MM.1S (cell line): ENCODE results near the gene DDX23.

ENCODE experiments used
- DNase-seq: peaks from one replicate; pipeline ENCODE4 v3.0.0-alpha.2; 2015
- H2AFZ ChIP-seq: fragments of 300-600 bp; sonication (generic); 2 replicates; pipeline ENCODE4 v1.6.0; 2016; ENCODE audit warnings: antibody characterized with exemption, low read length
- H3F3A ChIP-seq: fragments of 300-600 bp; sonication (generic); 2 replicates; pipeline ENCODE4 v1.6.1; 2016; ENCODE audit warnings: mild to moderate bottlenecking, antibody characterized with exemption, low read length, moderate library complexity, mixed read lengths; ENCODE audit not compliant: insufficient read depth
- H3K27ac ChIP-seq: fragments of 300-600 bp; sonication (generic); 2 replicates; pipeline ENCODE4 v1.5.1; 2016; ENCODE audit warnings: mild to moderate bottlenecking, low read length
- H3K27me3 ChIP-seq: fragments of 300-600 bp; sonication (generic); replicated peaks from 2 replicates; pipeline ENCODE4 v1.6.0; 2016; ENCODE audit warnings: low read length; ENCODE audit not compliant: insufficient read depth
- H3K36me3 ChIP-seq: fragments of 300-600 bp; sonication (generic); replicated peaks from 2 replicates; pipeline ENCODE4 v1.6.1; 2016; ENCODE audit warnings: mild to moderate bottlenecking, low read length, mixed read lengths; ENCODE audit not compliant: insufficient read depth
- H3K4me1 ChIP-seq: fragments of 300-600 bp; sonication (generic); 2 replicates; pipeline ENCODE4 v1.6.1; 2016; ENCODE audit warnings: low read length, mixed read lengths
- H3K4me2 ChIP-seq: fragments of 300-600 bp; sonication (generic); 2 replicates; pipeline ENCODE4 v1.6.0; 2016; ENCODE audit warnings: low read depth, low read length
- H3K4me3 ChIP-seq: fragments of 300-600 bp; sonication (generic); 2 replicates; pipeline ENCODE4 v1.5.1; 2016; ENCODE audit warnings: low read length, mixed read lengths
- H3K79me2 ChIP-seq: fragments of 300-600 bp; sonication (generic); 2 replicates; pipeline ENCODE4 v1.6.1; 2016; ENCODE audit warnings: mixed run types, low read length, mixed read lengths
- H3K9ac ChIP-seq: fragments of 300-600 bp; sonication (generic); 2 replicates; pipeline ENCODE4 v1.6.1; 2016; ENCODE audit warnings: low read length, mixed read lengths
- H3K9me2 ChIP-seq: fragments of 300-600 bp; sonication (generic); replicated peaks from 2 replicates; pipeline ENCODE4 v1.6.1; 2016; ENCODE audit warnings: mild to moderate bottlenecking, low read length, mixed read lengths; ENCODE audit not compliant: insufficient read depth
- H3K9me3 ChIP-seq: fragments of 300-600 bp; sonication (generic); replicated peaks from 2 replicates; pipeline ENCODE4 v1.6.1; 2016; ENCODE audit warnings: mild to moderate bottlenecking, low read length, mixed read lengths; ENCODE audit not compliant: insufficient read depth
- H4K20me1 ChIP-seq: fragments of 300-600 bp; sonication (generic); 2 replicates; pipeline ENCODE4 v1.6.1; 2016; ENCODE audit warnings: mild to moderate bottlenecking, low read length, moderate library complexity, mixed read lengths; ENCODE audit not compliant: insufficient read depth
- EZH2 ChIP-seq: fragments of 300-600 bp; sonication (generic); optimal IDR thresholded peaks from 2 replicates; pipeline ENCODE3; 2017; ENCODE audit warnings: low read depth, mild to moderate bottlenecking, antibody characterized with exemption, low read length, mixed read lengths
- EZH2phosphoT487 ChIP-seq: fragments of 300-600 bp; sonication (generic); IDR thresholded peaks from 2 replicates; pipeline ENCODE4 v1.6.1; 2018; ENCODE audit warnings: antibody characterized with exemption, low read length
- TF ChIP-seq, protein P1 (sequence below): fragments of 300-600 bp; sonication (generic); IDR thresholded peaks from 2 replicates; pipeline ENCODE4 v1.5.1; 2016; ENCODE audit warnings: antibody characterized with exemption, low read length, mixed read lengths

Gene DDX23

DNA sequence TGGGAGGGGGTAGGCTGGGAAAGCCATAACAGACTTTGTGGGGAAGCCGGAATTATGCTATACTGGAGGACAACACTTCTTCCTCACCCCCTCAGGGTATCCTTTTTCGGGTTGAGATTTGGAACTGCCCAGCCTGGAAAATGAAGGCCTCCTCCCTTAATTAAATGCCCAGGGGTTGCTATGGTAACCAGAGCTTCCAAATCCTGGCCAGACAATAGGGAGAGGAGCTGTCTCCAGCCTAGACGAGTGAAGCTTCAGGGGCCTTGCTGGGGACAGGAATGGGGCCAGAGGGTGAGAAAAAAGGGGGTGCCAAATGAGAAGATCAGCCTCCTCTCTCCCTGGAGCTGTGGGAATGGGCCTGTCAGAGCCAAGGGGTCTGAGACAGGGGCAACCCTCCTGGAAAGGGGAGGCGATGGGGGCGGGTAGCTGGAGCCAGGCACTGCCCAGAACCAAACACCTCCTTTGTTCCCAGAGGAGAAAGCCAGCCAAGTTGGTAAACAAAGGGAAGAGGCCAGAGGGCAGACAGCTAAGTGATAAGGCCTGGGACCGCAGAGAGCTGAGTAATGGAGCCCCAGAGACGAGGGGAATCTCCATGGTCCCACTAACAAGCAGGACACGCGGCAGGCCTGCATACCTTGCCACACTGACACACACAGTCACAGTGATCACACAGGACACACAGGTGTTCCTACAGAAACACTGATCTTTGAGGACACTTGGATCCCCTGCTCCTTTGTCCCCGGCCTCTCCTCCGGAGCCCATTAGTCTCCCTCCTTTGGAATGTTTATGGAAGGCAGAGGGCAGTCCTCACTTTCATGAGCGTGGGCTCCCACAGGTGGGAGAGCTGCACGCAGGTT lies 31.6 kb upstream of the DDX23 start:
- Histone ChIP-seq H3K4me1 (no peaks in the 10 kb centered on the region), H3K4me2 (no peak overlapping the region), H3K9ac (no peak overlapping the region)

DNA sequence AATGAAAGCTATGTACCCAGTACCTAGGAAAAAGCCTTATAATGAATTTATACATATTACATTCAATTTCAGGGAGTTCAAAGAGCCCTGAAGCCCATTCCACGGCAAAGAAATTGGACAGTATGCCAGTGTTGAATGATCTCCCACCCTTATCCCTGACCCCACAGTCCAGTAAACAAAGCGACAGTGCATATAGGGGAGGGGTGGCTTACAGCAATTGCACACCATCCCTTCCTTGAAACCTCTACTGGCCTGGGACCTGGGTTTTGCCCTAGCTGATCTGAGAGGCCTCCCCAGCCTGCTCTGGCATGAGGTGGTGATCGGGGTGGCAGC lies 31.0 kb upstream of the DDX23 start:
- DNase-seq = no peak
- H3K9ac ChIP-seq = no peak overlapping the region
- H3K9me2 ChIP-seq = no peaks in the 10 kb centered on the region
- no peak overlapping the region for H3K4me3 ChIP-seq
- no peaks in the 10 kb centered on the region for H3K36me3 ChIP-seq
- no peak overlapping the region for H3K27ac ChIP-seq
- TF ChIP-seq, protein P1, sequence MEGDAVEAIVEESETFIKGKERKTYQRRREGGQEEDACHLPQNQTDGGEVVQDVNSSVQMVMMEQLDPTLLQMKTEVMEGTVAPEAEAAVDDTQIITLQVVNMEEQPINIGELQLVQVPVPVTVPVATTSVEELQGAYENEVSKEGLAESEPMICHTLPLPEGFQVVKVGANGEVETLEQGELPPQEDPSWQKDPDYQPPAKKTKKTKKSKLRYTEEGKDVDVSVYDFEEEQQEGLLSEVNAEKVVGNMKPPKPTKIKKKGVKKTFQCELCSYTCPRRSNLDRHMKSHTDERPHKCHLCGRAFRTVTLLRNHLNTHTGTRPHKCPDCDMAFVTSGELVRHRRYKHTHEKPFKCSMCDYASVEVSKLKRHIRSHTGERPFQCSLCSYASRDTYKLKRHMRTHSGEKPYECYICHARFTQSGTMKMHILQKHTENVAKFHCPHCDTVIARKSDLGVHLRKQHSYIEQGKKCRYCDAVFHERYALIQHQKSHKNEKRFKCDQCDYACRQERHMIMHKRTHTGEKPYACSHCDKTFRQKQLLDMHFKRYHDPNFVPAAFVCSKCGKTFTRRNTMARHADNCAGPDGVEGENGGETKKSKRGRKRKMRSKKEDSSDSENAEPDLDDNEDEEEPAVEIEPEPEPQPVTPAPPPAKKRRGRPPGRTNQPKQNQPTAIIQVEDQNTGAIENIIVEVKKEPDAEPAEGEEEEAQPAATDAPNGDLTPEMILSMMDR = no peak
- TF ChIP-seq EZH2phosphoT487 (no peak), EZH2 (no peak)
- H3K4me2 ChIP-seq = no peak overlapping the region
- H4K20me1 ChIP-seq = no peaks in the 10 kb centered on the region
- H3K9me3 ChIP-seq = no peaks in the 10 kb centered on the region
- no peaks in the 10 kb centered on the region for H3K4me1 ChIP-seq
- no peak overlapping the region for H2AFZ ChIP-seq
- H3K79me2 ChIP-seq = no peaks in the 10 kb centered on the region
- no peaks in the 10 kb centered on the region for H3F3A ChIP-seq
- peaks cover 8% of the 10 kb centered on the region; the same call in 1 of the 2 replicates for H3K27me3 ChIP-seq

More for the DNA sequence above, 31.6 kb upstream of the DDX23 start:
- Histone ChIP-seq H3F3A (no peaks in the 10 kb centered on the region), H3K36me3 (no peaks in the 10 kb centered on the region), H4K20me1 (no peaks in the 10 kb centered on the region), H3K9me3 (no peaks in the 10 kb centered on the region), H3K79me2 (no peaks in the 10 kb centered on the region), H3K4me3 (no peak overlapping the region), H3K9me2 (no peaks in the 10 kb centered on the region), H3K27ac (no peak overlapping the region), H2AFZ (no peak overlapping the region), H3K27me3 (peaks cover 8% of the 10 kb centered on the region; the same call in 1 of the 2 replicates)
- no peak for TF ChIP-seq EZH2phosphoT487
- TF ChIP-seq, protein P1 = no peak
- TF ChIP-seq EZH2 = no peak
- DNase-seq = no peak

DNA sequence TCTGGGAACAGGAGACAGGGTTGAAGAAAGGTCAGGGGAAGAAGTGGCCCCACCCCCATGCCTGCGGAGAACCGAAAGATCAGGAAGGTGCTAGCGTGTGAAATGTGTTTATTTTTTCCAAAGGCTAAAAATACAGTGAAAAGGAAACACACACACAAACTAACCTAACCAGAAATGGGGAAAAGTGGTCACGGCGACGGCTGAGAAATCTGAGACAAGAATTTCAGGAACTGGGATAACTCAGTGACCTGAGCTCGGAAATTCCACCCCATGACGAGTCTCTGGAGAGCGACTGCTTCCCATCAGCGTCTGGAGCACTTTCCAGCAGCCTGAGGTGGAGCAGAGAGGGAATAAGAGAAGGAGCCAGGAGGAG lies 30.3 kb upstream of the DDX23 start:
- Histone ChIP-seq H3K4me1 (no peaks in the 10 kb centered on the region), H3K36me3 (no peaks in the 10 kb centered on the region), H3K9me3 (no peaks in the 10 kb centered on the region), H3K9ac (no peak overlapping the region), H3K27ac (no peak overlapping the region), H3K4me3 (no peak overlapping the region), H4K20me1 (no peaks in the 10 kb centered on the region), H3K4me2 (no peak overlapping the region), H3K9me2 (no peaks in the 10 kb centered on the region), H2AFZ (no peak overlapping the region), H3K79me2 (no peaks in the 10 kb centered on the region), H3F3A (no peaks in the 10 kb centered on the region), H3K27me3 (peaks cover 8% of the 10 kb centered on the region; the same call in 1 of the 2 replicates)
- TF ChIP-seq, protein P1 = no peak
- TF ChIP-seq EZH2phosphoT487 (no peak), EZH2 (no peak)
- DNase-seq = no peak
